Adrenal gland (tissue), 5 donors: ENCODE measurements around the gene CAPN2.
A peak's percentile ranks its signal among the peaks of the same experiment; 100 is the strongest.

Source experiments
- CTCF ChIP-seq, 6 experiments: fragments of 450-650 bp in 4 of 6; fragments of 200-600 bp in 2 of 6; sonication (generic) in 1 of 6; IDR thresholded peaks; 1 replicate in 5 of 6; 2 replicates in 1 of 6; pipeline versions ENCODE4 v1.5.1 to v1.8.0; 2016 to 2021; ENCODE audit warnings: antibody characterized with exemption in 6 of 6, mild to moderate bottlenecking in 2 of 6, moderate library complexity in 1 of 6
- POLR2A ChIP-seq, 2 donors: fragments of 450-650 bp; IDR thresholded peaks; one replicate each; pipeline ENCODE4 v1.6.1; 2017; ENCODE audit warnings: antibody characterized with exemption in 2 of 2, mild to moderate bottlenecking in 2 of 2, moderate library complexity in 1 of 2
- donor health status: DM: no; HTN: no; CAD: no.

GRCh38 chr1:223712194-223712849 is at the start of gene CAPN2:
- TF ChIP-seq CTCF (IDR thresholded peaks at IDR 0.05) = peak; percentile 14 to 92 (median 68)
- TF ChIP-seq POLR2A (IDR thresholded peaks at IDR 0.05) = peak; percentile 84 to 95
